ENCODE data around the gene RANBP3L.

DNA sequence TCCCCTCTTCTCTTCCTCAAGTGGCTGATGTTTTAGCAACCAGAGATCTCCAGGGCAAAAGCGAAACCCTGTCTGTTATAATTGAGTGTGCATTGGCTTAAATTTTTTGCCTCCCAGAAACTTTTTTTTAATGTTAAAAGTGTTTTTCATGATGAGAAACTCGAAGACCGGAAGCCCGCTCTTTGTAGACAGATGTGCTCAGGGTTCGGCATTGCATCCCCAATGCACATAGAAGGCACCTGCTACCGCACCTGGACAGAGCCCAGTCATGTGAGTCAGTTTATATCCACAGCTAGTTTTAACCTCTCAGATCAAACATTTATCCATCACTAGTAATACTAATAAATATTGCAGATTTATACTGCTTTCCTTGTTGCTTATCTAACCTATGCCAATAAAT lies 40.5 kb downstream of the RANBP3L start:
- no peak for TF ChIP-seq POLR2A (IDR thresholded peaks at IDR 0.05)
- TF ChIP-seq, protein P1, sequence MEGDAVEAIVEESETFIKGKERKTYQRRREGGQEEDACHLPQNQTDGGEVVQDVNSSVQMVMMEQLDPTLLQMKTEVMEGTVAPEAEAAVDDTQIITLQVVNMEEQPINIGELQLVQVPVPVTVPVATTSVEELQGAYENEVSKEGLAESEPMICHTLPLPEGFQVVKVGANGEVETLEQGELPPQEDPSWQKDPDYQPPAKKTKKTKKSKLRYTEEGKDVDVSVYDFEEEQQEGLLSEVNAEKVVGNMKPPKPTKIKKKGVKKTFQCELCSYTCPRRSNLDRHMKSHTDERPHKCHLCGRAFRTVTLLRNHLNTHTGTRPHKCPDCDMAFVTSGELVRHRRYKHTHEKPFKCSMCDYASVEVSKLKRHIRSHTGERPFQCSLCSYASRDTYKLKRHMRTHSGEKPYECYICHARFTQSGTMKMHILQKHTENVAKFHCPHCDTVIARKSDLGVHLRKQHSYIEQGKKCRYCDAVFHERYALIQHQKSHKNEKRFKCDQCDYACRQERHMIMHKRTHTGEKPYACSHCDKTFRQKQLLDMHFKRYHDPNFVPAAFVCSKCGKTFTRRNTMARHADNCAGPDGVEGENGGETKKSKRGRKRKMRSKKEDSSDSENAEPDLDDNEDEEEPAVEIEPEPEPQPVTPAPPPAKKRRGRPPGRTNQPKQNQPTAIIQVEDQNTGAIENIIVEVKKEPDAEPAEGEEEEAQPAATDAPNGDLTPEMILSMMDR (IDR thresholded peaks at IDR 0.05): no peak

All from stomach (tissue), 4 donors.